CD4-positive, alpha-beta T cell (primary cell): Measurements from ENCODE around the gene PCDHA1. TPM values are rescaled to one million over a fixed set of nuclear protein-coding genes. Genes with fewer than 3 reads are reported as not detected.

Source experiments
- ATAC-seq: fragments of 200-7000 bp; cut with Tn5 transposase; one replicate; pipeline ENCODE4 v1.10.0; 2022; ENCODE audit warnings: mild to moderate bottlenecking; ENCODE audit not compliant: poor library complexity
- CTCF ChIA-PET: fragments of 350-600 bp; sonication (Branson Sonifier 250); formaldehyde crosslinking; loops from one replicate; lab custom pipeline; 2021; ENCODE audit warnings: antibody characterized with exemption, inconsistent platforms; lab: Charles Lee
- POLR2A ChIA-PET: fragments of 350-600 bp; sonication (Branson Sonifier 250); formaldehyde crosslinking; loops from one replicate; lab custom pipeline; 2021; ENCODE audit warnings: antibody characterized with exemption, inconsistent platforms; lab: Charles Lee
- DNase-seq, 14 experiments: peaks; one replicate each; pipeline ENCODE4 v3.0.0-alpha.2; 2013 to 2020; ENCODE audit warnings: mixed read lengths in 2 of 14
- H3K27ac ChIP-seq, 2 donors: one replicate each; pipeline versions ENCODE4 v1.5.1 to v1.7.0; 2013; ENCODE audit warnings: low read length in 2 of 2, low read depth in 1 of 2, mild to moderate bottlenecking in 1 of 2
- H3K27me3 ChIP-seq, 2 experiments: 1 replicate in 1 of 2; 2 replicates in 1 of 2; pipeline versions ENCODE4 v1.6.1 to v1.7.0; 2013; ENCODE audit warnings: low read length in 2 of 2, control low read depth in 1 of 2, mild to moderate bottlenecking in 1 of 2, moderate library complexity in 1 of 2; ENCODE audit not compliant: insufficient read depth in 2 of 2, control insufficient read depth in 1 of 2
- H3K36me3 ChIP-seq: one replicate; pipeline ENCODE4 v1.6.1; 2013; ENCODE audit warnings: low read length, control low read depth; ENCODE audit not compliant: insufficient read depth
- H3K4me1 ChIP-seq: one replicate; pipeline ENCODE4 v1.6.1; 2013; ENCODE audit warnings: low read length, control low read depth; ENCODE audit not compliant: insufficient read depth
- H3K4me3 ChIP-seq: one replicate; pipeline ENCODE4 v1.5.1; 2013; ENCODE audit warnings: mild to moderate bottlenecking, low read length, moderate library complexity
- H3K9me3 ChIP-seq, 2 experiments: 1 replicate in 1 of 2; 2 replicates in 1 of 2; pipeline versions ENCODE4 v1.6.1 to v1.7.0; 2013; ENCODE audit warnings: low read length in 2 of 2, mild to moderate bottlenecking in 2 of 2, control low read depth in 1 of 2, moderate library complexity in 1 of 2; ENCODE audit not compliant: control insufficient read depth in 1 of 2, insufficient read depth in 1 of 2
- H3K27ac Mint-ChIP-seq: one replicate; pipeline ENCODE4 v1.8.0; 2020; ENCODE audit warnings: mixed read lengths
- H3K27me3 Mint-ChIP-seq: one replicate; pipeline ENCODE4 v1.8.0; 2021; ENCODE audit warnings: mixed read lengths
- H3K36me3 Mint-ChIP-seq: one replicate; pipeline ENCODE4 v1.8.0; 2021; ENCODE audit warnings: low read depth, mixed read lengths
- H3K4me1 Mint-ChIP-seq: one replicate; pipeline ENCODE4 v1.8.0; 2021; ENCODE audit warnings: low read depth, mixed read lengths
- H3K4me3 Mint-ChIP-seq: one replicate; pipeline ENCODE4 v1.8.0; 2020; ENCODE audit warnings: mild to moderate bottlenecking, mixed read lengths
- H3K9me3 Mint-ChIP-seq: one replicate; pipeline ENCODE4 v1.8.0; 2020; ENCODE audit warnings: mixed read lengths
- CTCF ChIP-seq: fragments of 200-600 bp; IDR thresholded peaks from one replicate; pipeline ENCODE4 v1.8.0; 2022; ENCODE audit warnings: antibody characterized with exemption, mild to moderate bottlenecking
- intact Hi-C, 2 experiments: fragments of 100-400 bp; cut with DNase I in 1 of 2; cut with micrococcal nuclease in 1 of 2; formaldehyde crosslinking; loops; one replicate each; pipeline versions ENCODE4 v1.15.1 to v1.9.0; 2023 to 2025; cut with DNase I, micrococcal nuclease
- total RNA-seq, 174 experiments: library from RNA in 2 of 174; stranded (reverse) in 2 of 174; gene quantifications; one replicate each; pipeline ENCODE4 v1.2.3 and lab custom pipeline; 2021 to 2026

Gene PCDHA1
- total RNA-seq, 2 experiments from 2014 or later, result not detected

- no peaks in the 10 kb centered on the region for H3K36me3 Mint-ChIP-seq
- POLR2A ChIA-PET, result no interaction called here
- Histone ChIP-seq H3K4me3 (no peak overlapping the region), H3K4me1 (no peaks in the 10 kb centered on the region), H3K36me3 (no peaks in the 10 kb centered on the region), H3K27me3 (no peaks in the 10 kb centered on the region), H3K27ac (no peak overlapping the region), H3K9me3 (no peaks in the 10 kb centered on the region)
- no peak for DNase-seq
- H3K27me3 Mint-ChIP-seq, result peaks cover 19% of the 10 kb centered on the region
- H3K4me1 Mint-ChIP-seq, result no peaks in the 10 kb centered on the region
- CTCF ChIA-PET, result no interaction called here
- no peak for TF ChIP-seq CTCF
- no peak overlapping the region for H3K27ac Mint-ChIP-seq
- peaks cover 4% of the 10 kb centered on the region for H3K9me3 Mint-ChIP-seq
- intact Hi-C loops, result no loop called here
- no peak for ATAC-seq
- H3K4me3 Mint-ChIP-seq, result no peak overlapping the region
Observed at GRCh38 chr5:140951636-140952035, 165.7 kb downstream of the PCDHA1 start.

GRCh38 chr5:140953234-140953633 lies 167.3 kb downstream of the PCDHA1 start:
- Mint-ChIP-seq H3K36me3 (no peaks in the 10 kb centered on the region), H3K4me3 (no peak overlapping the region), H3K4me1 (no peaks in the 10 kb centered on the region), H3K27ac (no peak overlapping the region), H3K27me3 (peaks cover 29% of the 10 kb centered on the region), H3K9me3 (peaks cover 2% of the 10 kb centered on the region)
- ChIA-PET CTCF (no interaction called here), POLR2A (no interaction called here)
- no peak overlapping the region for H3K4me3 ChIP-seq
- no peak overlapping the region for H3K27ac ChIP-seq
- no peak for ATAC-seq
- intact Hi-C loops, result no loop called here
- no peaks in the 10 kb centered on the region for H3K27me3 ChIP-seq
- H3K4me1 ChIP-seq, result no peaks in the 10 kb centered on the region
- H3K9me3 ChIP-seq, result no peaks in the 10 kb centered on the region
- DNase-seq, result no peak
- no peaks in the 10 kb centered on the region for H3K36me3 ChIP-seq
- no peak for TF ChIP-seq CTCF

GRCh38 chr5:140962190-140962589 lies 176.2 kb downstream of the PCDHA1 start:
- DNase-seq (no peak), ATAC-seq (no peak)
- no peak overlapping the region for H3K4me3 ChIP-seq
- Mint-ChIP-seq H3K36me3 (no peaks in the 10 kb centered on the region), H3K4me3 (no peak overlapping the region), H3K9me3 (peaks cover 2% of the 10 kb centered on the region), H3K27me3 (peaks cover 61% of the 10 kb centered on the region), H3K4me1 (no peaks in the 10 kb centered on the region), H3K27ac (no peak overlapping the region)
- TF ChIP-seq CTCF, result no peak
- H3K36me3 ChIP-seq, result no peaks in the 10 kb centered on the region
- peaks cover 0 to 12% of the 10 kb centered on the region in 2 experiments for H3K9me3 ChIP-seq
- ChIA-PET CTCF (no interaction called here), POLR2A (no interaction called here)
- no peak overlapping the region for H3K27ac ChIP-seq
- H3K4me1 ChIP-seq, result no peaks in the 10 kb centered on the region
- peaks cover 11 to 15% of the 10 kb centered on the region in 2 experiments for H3K27me3 ChIP-seq
- intact Hi-C loops, result no loop called here
